Hematopoietic multipotent progenitor cell treated with erythropoietin and hydrocortisone succinate and interleukin-3 and kit ligand, for 6 days (in vitro differentiated cells): ENCODE measurements around the gene TDRD9.

ENCODE experiments used
- DNase-seq: peaks from one replicate; pipeline ENCODE4 v3.0.0-alpha.2; 2015

The TDRD9 gene

GRCh38 chr14:104076743-104077142 is 148.5 kb downstream of the TDRD9 start:
- no peak for DNase-seq

- peak; percentile 94 for DNase-seq
These were observed 149.8 kb downstream of the TDRD9 start for GRCh38 chr14:104078031-104078455.

- no peak for DNase-seq
These were observed 152.4 kb downstream of the TDRD9 start for GRCh38 chr14:104080376-104081260.

- no peak for DNase-seq
These were observed 153.1 kb downstream of the TDRD9 start for GRCh38 chr14:104081261-104081835.

- no peak for DNase-seq
These were observed 153.8 kb downstream of the TDRD9 start for GRCh38 chr14:104081951-104082464.

- no peak for DNase-seq
These were observed 154.6 kb downstream of the TDRD9 start for GRCh38 chr14:104082807-104083206.

- DNase-seq = no peak
These were observed 156.2 kb downstream of the TDRD9 start for GRCh38 chr14:104084251-104085002.

GRCh38 chr14:104085032-104085888 is 157.0 kb downstream of the TDRD9 start, which contains the start of gene ASPG:
Gene ASPG (plus strand): TSS chr14:104085700. CDS start chr14:104085771, 71 bp downstream.
- DNase-seq = peak; percentile 38

GRCh38 chr14:104085889-104086201 is 157.6 kb downstream of the TDRD9 start:
- DNase-seq = no peak

GRCh38 chr14:104086210-104086660 is 158.0 kb downstream of the TDRD9 start:
- no peak for DNase-seq

- no peak for DNase-seq
These were observed 158.6 kb downstream of the TDRD9 start for GRCh38 chr14:104086661-104087461.

GRCh38 chr14:104087505-104087904 is 159.2 kb downstream of the TDRD9 start:
- DNase-seq = no peak

GRCh38 chr14:104087981-104088850 is 160.0 kb downstream of the TDRD9 start:
- no peak for DNase-seq

- no peak for DNase-seq
These were observed 162.0 kb downstream of the TDRD9 start for GRCh38 chr14:104090071-104090748.

- no peak for DNase-seq
These were observed 163.0 kb downstream of the TDRD9 start for GRCh38 chr14:104091061-104091926.

- DNase-seq = no peak
These were observed 163.9 kb downstream of the TDRD9 start for GRCh38 chr14:104091927-104092771.

GRCh38 chr14:104092931-104093365 is 164.7 kb downstream of the TDRD9 start:
- no peak for DNase-seq
